Measurements from ENCODE around the gene IQSEC1. TPM values are rescaled to one million over a fixed set of nuclear protein-coding genes. Genes with fewer than 3 reads are reported as not detected.

IQSEC1 gene
- polyA plus RNA-seq, 1 experiment, result 3.6 TPM

GRCh38 chr3:13069495-13069894, 3.7 kb downstream of the IQSEC1 start:
- no peak for DNase-seq (ENCODE audit: low read depth, low spot score)
- Histone ChIP-seq H3K27me3 (ENCODE audit: control insufficient read depth, insufficient read depth, low read length) (peaks cover 28% of the 10 kb centered on the region), H3K27ac (ENCODE audit: low read depth, low read length) (no peak overlapping the region), H3K4me3 (ENCODE audit: low read depth, low read length) (no peak overlapping the region), H3K9me3 (ENCODE audit: control insufficient read depth, insufficient read depth, low read length) (peaks cover 7% of the 10 kb centered on the region; the same call in 1 of the 2 replicates)
- POLR2A ChIA-PET, result no interaction called here
- TF ChIP-seq CTCF (IDR thresholded peaks at IDR 0.05; ENCODE audit: low read depth, low read length), result no peak
- CTCF ChIA-PET, result interaction anchor here (0.9 kb wide), 1 partner anchor 22 kb away, joined by 3 read pairs; no protein-coding TSS in a partner anchor

- ChIA-PET POLR2A (no interaction called here), CTCF (no interaction called here)
- no peak for TF ChIP-seq CTCF (IDR thresholded peaks at IDR 0.05; ENCODE audit: low read depth, low read length)
- H3K27me3 ChIP-seq (ENCODE audit: control insufficient read depth, insufficient read depth, low read length), result peaks cover 17% of the 10 kb centered on the region
- DNase-seq (ENCODE audit: low read depth, low spot score), result no peak
- H3K27ac ChIP-seq (ENCODE audit: low read depth, low read length), result no peak overlapping the region
- no peak overlapping the region for H3K4me3 ChIP-seq (ENCODE audit: low read depth, low read length)
- H3K9me3 ChIP-seq (ENCODE audit: control insufficient read depth, insufficient read depth, low read length), result no peaks in the 10 kb centered on the region; the same call in 1 of the 2 replicates
Measured at GRCh38 chr3:13068269-13069010, 4.8 kb downstream of the IQSEC1 start.

- CTCF ChIA-PET, result no interaction called here
- Histone ChIP-seq H3K4me3 (ENCODE audit: low read depth, low read length) (no peak overlapping the region), H3K9me3 (ENCODE audit: control insufficient read depth, insufficient read depth, low read length) (no peaks in the 10 kb centered on the region; the same call in 1 of the 2 replicates), H3K27ac (ENCODE audit: low read depth, low read length) (no peak overlapping the region), H3K27me3 (ENCODE audit: control insufficient read depth, insufficient read depth, low read length) (peaks cover 18% of the 10 kb centered on the region)
- TF ChIP-seq CTCF (IDR thresholded peaks at IDR 0.05; ENCODE audit: low read depth, low read length), result no peak
- POLR2A ChIA-PET, result no interaction called here
- DNase-seq (ENCODE audit: low read depth, low spot score), result no peak
Measured at GRCh38 chr3:13067778-13068177, 5.5 kb downstream of the IQSEC1 start.

GRCh38 chr3:13066834-13067233, 6.4 kb downstream of the IQSEC1 start:
- no peak for TF ChIP-seq CTCF (IDR thresholded peaks at IDR 0.05; ENCODE audit: low read depth, low read length)
- H3K4me3 ChIP-seq (ENCODE audit: low read depth, low read length), result no peak overlapping the region
- no peak overlapping the region for H3K27ac ChIP-seq (ENCODE audit: low read depth, low read length)
- POLR2A ChIA-PET, result no interaction called here
- peaks cover 18% of the 10 kb centered on the region for H3K27me3 ChIP-seq (ENCODE audit: control insufficient read depth, insufficient read depth, low read length)
- no peak for DNase-seq (ENCODE audit: low read depth, low spot score)
- H3K9me3 ChIP-seq (ENCODE audit: control insufficient read depth, insufficient read depth, low read length), result no peaks in the 10 kb centered on the region; the same call in 1 of the 2 replicates
- CTCF ChIA-PET, result no interaction called here

- H3K27me3 ChIP-seq (ENCODE audit: control insufficient read depth, insufficient read depth, low read length), result peaks cover 16% of the 10 kb centered on the region
- no peaks in the 10 kb centered on the region; the same call in 1 of the 2 replicates for H3K9me3 ChIP-seq (ENCODE audit: control insufficient read depth, insufficient read depth, low read length)
- CTCF ChIA-PET, result no interaction called here
- no peak overlapping the region for H3K27ac ChIP-seq (ENCODE audit: low read depth, low read length)
- TF ChIP-seq CTCF (IDR thresholded peaks at IDR 0.05; ENCODE audit: low read depth, low read length), result no peak
- no peak overlapping the region for H3K4me3 ChIP-seq (ENCODE audit: low read depth, low read length)
- DNase-seq (ENCODE audit: low read depth, low spot score), result no peak
- POLR2A ChIA-PET, result no interaction called here
Measured at GRCh38 chr3:13066236-13066635, 7.0 kb downstream of the IQSEC1 start.

Data from AG04450 (cell line).